ENCODE measurements around the gene SOX6. TPM values are rescaled to one million over a fixed set of nuclear protein-coding genes. Genes with fewer than 3 reads are reported as not detected.

SOX6 gene
- polyA plus RNA-seq, 1 donor from 2014 or later: 2.2 TPM

DNA sequence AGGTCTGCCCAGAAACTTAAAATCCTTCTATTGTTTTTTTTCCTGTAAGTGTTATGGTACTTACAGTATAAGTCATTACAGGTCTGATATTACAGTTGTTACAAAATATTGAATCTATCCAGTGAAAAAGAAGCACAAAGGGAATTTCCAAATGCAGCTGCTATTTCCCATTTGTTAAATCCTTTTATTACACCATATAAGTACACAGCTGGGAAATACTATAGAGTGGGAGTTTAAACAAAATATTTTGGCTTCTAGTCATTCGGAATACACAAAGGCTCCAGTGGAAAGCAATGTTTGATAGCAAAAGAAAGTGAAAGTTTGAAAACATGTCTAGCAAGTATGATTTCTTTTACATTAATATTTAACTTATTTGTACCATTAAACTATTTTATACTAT lies 18.0 kb downstream of the SOX6 start:
- TF ChIP-seq EZH2 (IDR thresholded peaks at IDR 0.05; ENCODE audit: borderline replicate concordance, insufficient read depth, low read length, poor library complexity, severe bottlenecking): no peak
- no peak for TF ChIP-seq POLR2AphosphoS5 (IDR thresholded peaks at IDR 0.05)
- TF ChIP-seq CTCF (IDR thresholded peaks at IDR 0.05; ENCODE audit: poor library complexity, severe bottlenecking): no peak
- TF ChIP-seq SMC3 (conservative IDR thresholded peaks at IDR 0.05; ENCODE audit: poor library complexity): no peak
- TF ChIP-seq REST (IDR thresholded peaks at IDR 0.05; ENCODE audit: borderline replicate concordance): no peak
- TF ChIP-seq RAD21 (conservative IDR thresholded peaks at IDR 0.05): no peak
- no peak for TF ChIP-seq EP300 (conservative IDR thresholded peaks at IDR 0.05; ENCODE audit: poor library complexity, severe bottlenecking)
- TF ChIP-seq TAF1 (IDR thresholded peaks at IDR 0.05; ENCODE audit: low read depth): no peak
- TF ChIP-seq MXI1 (conservative IDR thresholded peaks at IDR 0.05; ENCODE audit: poor library complexity, severe bottlenecking): no peak
- Histone ChIP-seq H3K36me3 (ENCODE audit: insufficient read depth, low read length) (no peaks in the 10 kb centered on the region), H3F3A (ENCODE audit: insufficient read depth, low read length, poor library complexity, severe bottlenecking) (no peaks in the 10 kb centered on the region), H3K4me3 (ENCODE audit: low read length) (no peak overlapping the region), H4K20me1 (ENCODE audit: insufficient read depth) (no peaks in the 10 kb centered on the region), H3K27ac (ENCODE audit: low read length) (no peak overlapping the region), H3K9me2 (ENCODE audit: insufficient read depth, low read length) (no peaks in the 10 kb centered on the region), H3K27me3 (ENCODE audit: insufficient read depth, low read depth, low read length) (no peaks in the 10 kb centered on the region), H2AFZ (ENCODE audit: low read depth, low read length) (no peak overlapping the region), H3K4me2 (ENCODE audit: low read length) (no peak overlapping the region), H3K9me3 (ENCODE audit: low read length) (no peaks in the 10 kb centered on the region), H3K9ac (ENCODE audit: low read length) (no peak overlapping the region), H3K79me2 (replicated peaks; ENCODE audit: insufficient read depth, low read length) (peaks cover 4% of the 10 kb centered on the region)

DNA sequence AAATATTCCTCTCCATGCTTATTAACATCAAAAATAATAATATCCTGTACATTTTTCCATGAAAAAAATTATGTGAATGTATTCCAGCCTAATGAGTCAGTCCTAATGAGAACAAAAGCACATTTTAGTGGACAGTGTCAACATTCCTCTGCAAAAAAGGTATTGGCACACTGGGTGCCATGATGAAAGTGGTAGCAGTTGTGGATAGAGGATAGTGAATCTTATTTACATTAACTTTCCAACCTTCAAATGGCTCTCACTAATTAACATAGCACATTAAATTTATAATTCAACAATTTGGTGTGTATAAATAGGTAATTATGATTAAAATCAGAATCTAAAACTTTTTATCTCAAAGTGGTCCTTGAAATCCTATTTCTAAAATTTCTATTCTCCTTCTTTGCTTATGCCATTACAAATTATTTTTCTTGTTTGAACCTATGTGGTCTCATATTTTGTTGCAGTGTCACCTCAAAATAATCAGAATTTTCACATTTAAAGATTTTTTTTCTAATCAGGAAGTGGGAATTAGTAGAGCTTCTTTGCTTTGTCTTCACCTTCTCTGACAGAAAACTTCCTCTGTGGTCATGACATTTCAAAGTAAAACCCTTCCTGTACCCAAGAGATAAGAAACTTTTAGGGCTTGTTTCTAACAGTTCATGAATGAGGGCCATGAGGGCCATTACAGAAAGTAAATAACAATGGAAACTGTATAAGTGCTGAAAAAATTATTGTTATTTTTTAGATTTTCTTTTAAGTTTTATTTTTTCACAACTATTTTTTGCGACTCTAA lies 18.7 kb downstream of the SOX6 start:
- Histone ChIP-seq H3K27me3 (ENCODE audit: insufficient read depth, low read depth, low read length) (no peaks in the 10 kb centered on the region), H3K79me2 (replicated peaks; ENCODE audit: insufficient read depth, low read length) (peaks cover 4% of the 10 kb centered on the region), H3K9me3 (ENCODE audit: low read length) (no peaks in the 10 kb centered on the region), H3K9ac (ENCODE audit: low read length) (no peak overlapping the region), H3K9me2 (ENCODE audit: insufficient read depth, low read length) (no peaks in the 10 kb centered on the region), H2AFZ (ENCODE audit: low read depth, low read length) (no peak overlapping the region), H3K36me3 (ENCODE audit: insufficient read depth, low read length) (no peaks in the 10 kb centered on the region), H3K27ac (ENCODE audit: low read length) (no peak overlapping the region), H3K4me3 (ENCODE audit: low read length) (no peak overlapping the region), H3K4me2 (ENCODE audit: low read length) (no peak overlapping the region), H4K20me1 (ENCODE audit: insufficient read depth) (no peaks in the 10 kb centered on the region), H3F3A (ENCODE audit: insufficient read depth, low read length, poor library complexity, severe bottlenecking) (no peaks in the 10 kb centered on the region)
- TF ChIP-seq SMC3 (conservative IDR thresholded peaks at IDR 0.05; ENCODE audit: poor library complexity) (no peak), EP300 (conservative IDR thresholded peaks at IDR 0.05; ENCODE audit: poor library complexity, severe bottlenecking) (no peak), MXI1 (conservative IDR thresholded peaks at IDR 0.05; ENCODE audit: poor library complexity, severe bottlenecking) (no peak), TAF1 (IDR thresholded peaks at IDR 0.05; ENCODE audit: low read depth) (no peak)
